Activated CD4-positive, alpha-beta memory T cell treated with anti-CD3 and anti-CD28 coated beads, Interleukin-2, amount 10 ng/mL, durations not matched to agents 7 days and 5 days (primary cell): ENCODE measurements around the gene CARHSP1. TPM values are rescaled to one million over a fixed set of nuclear protein-coding genes. Genes with fewer than 3 reads are reported as not detected.
A peak's percentile ranks its signal among the peaks of the same experiment; 100 is the strongest.

Experiments
- CTCF ChIA-PET: fragments of 350-600 bp; sonication (Branson Sonifier 250); formaldehyde crosslinking; loops from one replicate; lab custom pipeline; 2021; ENCODE audit warnings: antibody characterized with exemption, inconsistent platforms; lab: Charles Lee
- POLR2A ChIA-PET: fragments of 350-600 bp; sonication (Branson Sonifier 250); formaldehyde crosslinking; loops from one replicate; lab custom pipeline; 2021; ENCODE audit warnings: antibody characterized with exemption; lab: Charles Lee
- DNase-seq: peaks from one replicate; pipeline ENCODE4 v3.0.0-alpha.2; 2020
- H3K27ac Mint-ChIP-seq: one replicate; pipeline ENCODE4 v1.8.0; 2021; ENCODE audit warnings: mild to moderate bottlenecking, mixed read lengths
- H3K27me3 Mint-ChIP-seq: one replicate; pipeline ENCODE4 v1.8.0; 2021; ENCODE audit warnings: mixed read lengths
- H3K36me3 Mint-ChIP-seq: one replicate; pipeline ENCODE4 v1.8.0; 2021; ENCODE audit warnings: low read depth, mixed read lengths
- H3K4me1 Mint-ChIP-seq: one replicate; pipeline ENCODE4 v1.8.0; 2021; ENCODE audit warnings: mixed read lengths
- H3K4me3 Mint-ChIP-seq: one replicate; pipeline ENCODE4 v1.8.0; 2021; ENCODE audit warnings: mild to moderate bottlenecking, mixed read lengths
- H3K9me3 Mint-ChIP-seq: one replicate; pipeline ENCODE4 v1.8.0; 2021; ENCODE audit warnings: mixed read lengths
- total RNA-seq, 2 experiments: library from RNA; stranded (reverse); gene quantifications; one replicate each; pipeline ENCODE4 v1.2.3, GENCODE V29; 2021

CARHSP1 gene
- total RNA-seq, 2 experiments from 2014 or later = 168 to 179 TPM

- POLR2A ChIA-PET = interaction anchor here (1.2 to 3.8 kb wide), 4 partner anchors 7 to 63 kb away, joined by 3 to 19 read pairs (median 4); partner anchors contain the start of gene CARHSP1
- peaks cover 59% of the 10 kb centered on the region for H3K36me3 Mint-ChIP-seq
- H3K4me3 Mint-ChIP-seq = no peak overlapping the region
- peak overlapping the region; percentile 31 for H3K27ac Mint-ChIP-seq
- no peak for DNase-seq
- CTCF ChIA-PET = interaction anchor here (0.9 to 1.0 kb wide), 2 partner anchors 21 to 28 kb away, joined by 3 to 4 read pairs; no protein-coding TSS in a partner anchor
- peaks cover 48% of the 10 kb centered on the region for H3K4me1 Mint-ChIP-seq
- no peaks in the 10 kb centered on the region for H3K9me3 Mint-ChIP-seq
- no peaks in the 10 kb centered on the region for H3K27me3 Mint-ChIP-seq
Measured at GRCh38 chr16:8858994-8859912, 9.6 kb downstream of the CARHSP1 start.

- no peaks in the 10 kb centered on the region for H3K27me3 Mint-ChIP-seq
- CTCF ChIA-PET = interaction anchor here (1.0 to 1.9 kb wide), 2 partner anchors 25 to 39 kb away, joined by 4 to 8 read pairs; no protein-coding TSS in a partner anchor
- no peak for DNase-seq
- H3K4me3 Mint-ChIP-seq = no peak overlapping the region
- H3K36me3 Mint-ChIP-seq = peaks cover 63% of the 10 kb centered on the region
- peak overlapping the region; percentile 42 for H3K27ac Mint-ChIP-seq
- POLR2A ChIA-PET = interaction anchor here (0.8 to 7.5 kb wide), 5 partner anchors 8 to 58 kb away, joined by 3 to 84 read pairs (median 7); partner anchors contain the start of genes CARHSP1, PMM2 and TMEM186
- no peaks in the 10 kb centered on the region for H3K9me3 Mint-ChIP-seq
- H3K4me1 Mint-ChIP-seq = peaks cover 57% of the 10 kb centered on the region
Measured at GRCh38 chr16:8855972-8856371, 12.8 kb downstream of the CARHSP1 start.

- peaks cover 65% of the 10 kb centered on the region for H3K4me1 Mint-ChIP-seq
- peak overlapping the region; percentile 60 for H3K27ac Mint-ChIP-seq
- CTCF ChIA-PET = interaction anchor here (0.8 to 1.9 kb wide), 3 partner anchors 26 to 154 kb away, joined by 3 to 8 read pairs (median 4); no protein-coding TSS in a partner anchor
Measured at GRCh38 chr16:8855051-8855786, 13.6 kb downstream of the CARHSP1 start.

GRCh38 chr16:8854298-8854948 is 14.4 kb downstream of the CARHSP1 start:
- POLR2A ChIA-PET = interaction anchor here (1.0 to 7.5 kb wide), 5 partner anchors 10 to 57 kb away, joined by 3 to 84 read pairs (median 7); partner anchors contain the start of genes CARHSP1 and TMEM186
- no peak overlapping the region for H3K4me3 Mint-ChIP-seq
- peaks cover 69% of the 10 kb centered on the region for H3K4me1 Mint-ChIP-seq
- H3K27ac Mint-ChIP-seq = peak overlapping the region; percentile 71
- peaks cover 74% of the 10 kb centered on the region for H3K36me3 Mint-ChIP-seq
- H3K27me3 Mint-ChIP-seq = no peaks in the 10 kb centered on the region
- CTCF ChIA-PET = interaction anchor here (1.4 kb wide), 1 partner anchor 154 kb away, joined by 3 read pairs; no protein-coding TSS in a partner anchor
- no peak for DNase-seq
- no peaks in the 10 kb centered on the region for H3K9me3 Mint-ChIP-seq

More at GRCh38 chr16:8855051-8855786, 13.6 kb downstream of the CARHSP1 start:
- Mint-ChIP-seq H3K9me3 (no peaks in the 10 kb centered on the region), H3K36me3 (peaks cover 70% of the 10 kb centered on the region), H3K27me3 (no peaks in the 10 kb centered on the region), H3K4me3 (no peak overlapping the region)
- POLR2A ChIA-PET = interaction anchor here (0.8 to 7.5 kb wide), 6 partner anchors 9 to 57 kb away, joined by 3 to 84 read pairs (median 5); partner anchors contain the start of genes CARHSP1, PMM2 and TMEM186
- no peak for DNase-seq

GRCh38 chr16:8853611-8854010 is 15.2 kb downstream of the CARHSP1 start:
- Mint-ChIP-seq H3K4me3 (no peak overlapping the region), H3K36me3 (peaks cover 69% of the 10 kb centered on the region), H3K27ac (peak overlapping the region; percentile 71), H3K9me3 (no peaks in the 10 kb centered on the region), H3K4me1 (peaks cover 71% of the 10 kb centered on the region), H3K27me3 (no peaks in the 10 kb centered on the region)
- ChIA-PET POLR2A (interaction anchor here (2.1 to 7.5 kb wide), 5 partner anchors 8 to 57 kb away, joined by 4 to 84 read pairs (median 9); partner anchors contain the start of genes CARHSP1 and TMEM186), CTCF (interaction anchor here (1.4 kb wide), 1 partner anchor 155 kb away, joined by 3 read pairs; no protein-coding TSS in a partner anchor)
- DNase-seq = no peak

- peaks cover 65% of the 10 kb centered on the region for H3K36me3 Mint-ChIP-seq
Measured at GRCh38 chr16:8853150-8853549, 15.7 kb downstream of the CARHSP1 start.

GRCh38 chr16:8852534-8852933 is 16.3 kb downstream of the CARHSP1 start:
- POLR2A ChIA-PET = interaction anchor here (1.0 to 7.5 kb wide), 7 partner anchors 7 to 55 kb away, joined by 3 to 84 read pairs (median 7); partner anchors contain the start of genes CARHSP1 and TMEM186
- peak overlapping the region; percentile 5 for H3K27ac Mint-ChIP-seq
- peaks cover 62% of the 10 kb centered on the region for H3K36me3 Mint-ChIP-seq
- peaks cover 64% of the 10 kb centered on the region for H3K4me1 Mint-ChIP-seq
- H3K4me3 Mint-ChIP-seq = no peak overlapping the region
- DNase-seq = no peak
- CTCF ChIA-PET = interaction anchor here (0.6 to 1.4 kb wide), 3 partner anchors 16 to 27 kb away, joined by 3 read pairs; partner anchors contain the start of gene CARHSP1
- H3K27me3 Mint-ChIP-seq = no peaks in the 10 kb centered on the region
- no peaks in the 10 kb centered on the region for H3K9me3 Mint-ChIP-seq

More at GRCh38 chr16:8853150-8853549, 15.7 kb downstream of the CARHSP1 start:
- ChIA-PET CTCF (interaction anchor here (1.4 kb wide), 1 partner anchor 156 kb away, joined by 3 read pairs; no protein-coding TSS in a partner anchor), POLR2A (interaction anchor here (1.8 to 7.5 kb wide), 6 partner anchors 8 to 56 kb away, joined by 3 to 84 read pairs (median 8); partner anchors contain the start of genes CARHSP1 and TMEM186)
- Mint-ChIP-seq H3K4me1 (peaks cover 68% of the 10 kb centered on the region), H3K4me3 (no peak overlapping the region), H3K27ac (peak overlapping the region; percentile 71), H3K27me3 (no peaks in the 10 kb centered on the region), H3K9me3 (no peaks in the 10 kb centered on the region)
- DNase-seq = no peak

GRCh38 chr16:8851761-8852403 is 16.9 kb downstream of the CARHSP1 start:
- POLR2A ChIA-PET = interaction anchor here (1.0 to 7.5 kb wide), 7 partner anchors 8 to 53 kb away, joined by 3 to 84 read pairs (median 7); partner anchors contain the start of gene CARHSP1
- Mint-ChIP-seq H3K27me3 (no peaks in the 10 kb centered on the region), H3K4me3 (no peak overlapping the region), H3K36me3 (peaks cover 65% of the 10 kb centered on the region), H3K4me1 (peaks cover 62% of the 10 kb centered on the region), H3K27ac (peak overlapping the region; percentile 83), H3K9me3 (no peaks in the 10 kb centered on the region)
- no peak for DNase-seq
- CTCF ChIA-PET = interaction anchor here (0.6 to 1.4 kb wide), 4 partner anchors 17 to 85 kb away, joined by 3 to 4 read pairs (median 3); partner anchors contain the start of gene CARHSP1

- H3K4me3 Mint-ChIP-seq = no peak overlapping the region
- H3K36me3 Mint-ChIP-seq = peaks cover 62% of the 10 kb centered on the region
- peaks cover 52% of the 10 kb centered on the region for H3K4me1 Mint-ChIP-seq
- no peaks in the 10 kb centered on the region for H3K27me3 Mint-ChIP-seq
- CTCF ChIA-PET = interaction anchor here (1.2 kb wide), 1 partner anchor 86 kb away, joined by 4 read pairs; no protein-coding TSS in a partner anchor
- DNase-seq = peak; percentile 39
- H3K9me3 Mint-ChIP-seq = no peaks in the 10 kb centered on the region
- POLR2A ChIA-PET = interaction anchor here (0.6 to 7.5 kb wide), 6 partner anchors 10 to 230 kb away, joined by 3 to 84 read pairs (median 5); partner anchors contain the start of gene CARHSP1
- peak overlapping the region; percentile 83 for H3K27ac Mint-ChIP-seq
Measured at GRCh38 chr16:8850279-8850885, 18.4 kb downstream of the CARHSP1 start.

GRCh38 chr16:8849411-8850011 is 19.3 kb downstream of the CARHSP1 start:
- H3K36me3 Mint-ChIP-seq = peaks cover 63% of the 10 kb centered on the region
- no peaks in the 10 kb centered on the region for H3K9me3 Mint-ChIP-seq
- no peak for DNase-seq
- CTCF ChIA-PET = no interaction called here
- POLR2A ChIA-PET = interaction anchor here (0.6 kb wide), 1 partner anchor 229 kb away, joined by 3 read pairs; no protein-coding TSS in a partner anchor
- no peak overlapping the region for H3K4me3 Mint-ChIP-seq
- H3K27me3 Mint-ChIP-seq = no peaks in the 10 kb centered on the region
- H3K4me1 Mint-ChIP-seq = peaks cover 48% of the 10 kb centered on the region
- peak overlapping the region; percentile 83 for H3K27ac Mint-ChIP-seq
